Activated CD4-positive, CD25-positive, alpha-beta regulatory T cell treated with anti-CD3 and anti-CD28 coated beads, Interleukin-2, amount 50 U/mL, for 24 hours (primary cell): Measurements from ENCODE around the gene TMEM52B.

ENCODE experiments used
- ATAC-seq, 2 donors: fragments of 150-1000 bp; cut with Tn5 transposase; one replicate each; pipeline ENCODE4 v1.10.0; 2021; ENCODE audit warnings: mild to moderate bottlenecking in 1 of 2, moderate library complexity in 1 of 2

Gene TMEM52B

GRCh38 chr12:10178821-10179220 is at the start of gene TMEM52B:
TMEM52B (plus strand) TSS chr12:10179032; CDS start chr12:10179575, 543 bp downstream.
- no peak for ATAC-seq

GRCh38 chr12:10130042-10130441 is 48.8 kb upstream of the TMEM52B start, which contains the start of gene CLEC7A:
CLEC7A (minus strand) TSS chr12:10130199; CDS start chr12:10130082, 117 bp downstream.
- peak; percentile 81 to 87 for ATAC-seq

- ATAC-seq: no peak
These were observed 47.6 kb upstream of the TMEM52B start for GRCh38 chr12:10131111-10131690.

- no peak for ATAC-seq
These were observed 45.9 kb upstream of the TMEM52B start for GRCh38 chr12:10132850-10133370.

- ATAC-seq: no peak
These were observed 43.7 kb upstream of the TMEM52B start for GRCh38 chr12:10135126-10135525.

- ATAC-seq: no peak
These were observed 42.1 kb upstream of the TMEM52B start for GRCh38 chr12:10136637-10137205.

GRCh38 chr12:10140001-10140400 is 38.8 kb upstream of the TMEM52B start:
- peak in 1 of 2 donors; percentile 48 for ATAC-seq

GRCh38 chr12:10142976-10143589 is 35.7 kb upstream of the TMEM52B start:
- no peak for ATAC-seq

- peak; percentile 78 to 84 for ATAC-seq
These were observed 31.0 kb upstream of the TMEM52B start for GRCh38 chr12:10147714-10148403.

- ATAC-seq: no peak
These were observed 27.2 kb upstream of the TMEM52B start for GRCh38 chr12:10151621-10152020.

- peak; percentile 65 to 71 for ATAC-seq
These were observed 25.3 kb upstream of the TMEM52B start for GRCh38 chr12:10153271-10154144.

GRCh38 chr12:10154145-10154496 is 24.7 kb upstream of the TMEM52B start:
- no peak for ATAC-seq

- no peak for ATAC-seq
These were observed 22.9 kb upstream of the TMEM52B start for GRCh38 chr12:10155966-10156365.

GRCh38 chr12:10158406-10158805 is 20.4 kb upstream of the TMEM52B start:
- ATAC-seq: peak in 1 of 2 donors; percentile 41

- no peak for ATAC-seq
These were observed 19.6 kb upstream of the TMEM52B start for GRCh38 chr12:10159280-10159679.

- no peak for ATAC-seq
These were observed 18.0 kb upstream of the TMEM52B start for GRCh38 chr12:10160617-10161385.

GRCh38 chr12:10163084-10163483 is 15.7 kb upstream of the TMEM52B start:
- no peak for ATAC-seq

- no peak for ATAC-seq
These were observed 13.4 kb upstream of the TMEM52B start for GRCh38 chr12:10165421-10165820.

- ATAC-seq: no peak
These were observed 11.2 kb upstream of the TMEM52B start for GRCh38 chr12:10167599-10167998.

- no peak for ATAC-seq
These were observed 9.7 kb upstream of the TMEM52B start for GRCh38 chr12:10169104-10169503.

- ATAC-seq: no peak
These were observed 8.6 kb upstream of the TMEM52B start for GRCh38 chr12:10170216-10170615.
